T-cell (primary cell): ENCODE data around the gene C17orf75. TPM values are rescaled to one million over a fixed set of nuclear protein-coding genes. Genes with fewer than 3 reads are reported as not detected.
A peak's percentile ranks its signal among the peaks of the same experiment; 100 is the strongest.
"Not testable (repeated sequence)": the region's sequence is repeated elsewhere in the genome, so short reads cannot be mapped to it uniquely, and the experiment has no call there.

Source experiments
- ATAC-seq, 4 experiments: fragments of 200-7000 bp in 3 of 4; fragments of 150-1000 bp in 1 of 4; cut with Tn5 transposase; replicated peaks in 1 of 4; 1 replicate in 3 of 4; 2 replicates in 1 of 4; pipeline ENCODE4 v1.10.0; 2021; ENCODE audit warnings: moderate library complexity in 3 of 4, mild to moderate bottlenecking in 2 of 4, moderate number of reproducible peaks in 1 of 4
- CTCF ChIA-PET, 2 donors: fragments of 300-600 bp; sonication (Branson Sonifier 250); formaldehyde crosslinking; loops; one replicate each; lab custom pipeline; 2022; ENCODE audit warnings: antibody characterized with exemption in 2 of 2; lab: Charles Lee
- POLR2A ChIA-PET, 2 donors: fragments of 300-600 bp; sonication (Branson Sonifier 250); formaldehyde crosslinking; loops; one replicate each; lab custom pipeline; 2022; ENCODE audit warnings: antibody characterized with exemption in 2 of 2; lab: Charles Lee
- DNase-seq, 35 experiments: peaks; one replicate each; pipeline versions ENCODE4 v3.0.0 to v3.0.0-alpha.2; 2013 to 2023
- H3K27ac ChIP-seq: one replicate; pipeline ENCODE4 v1.5.1; 2013; ENCODE audit warnings: low read length
- H3K27me3 ChIP-seq, 2 experiments: replicated peaks in 1 of 2; 1 replicate in 1 of 2; 2 replicates in 1 of 2; pipeline versions ENCODE4 v1.6.1 to v1.7.0; 2013; ENCODE audit warnings: low read length in 1 of 2, mixed read lengths in 1 of 2; ENCODE audit not compliant: control insufficient read depth in 2 of 2, insufficient read depth in 2 of 2; ENCODE audit errors: extremely low read depth in 1 of 2
- H3K36me3 ChIP-seq, 2 donors: 1 replicate in 1 of 2; 2 replicates in 1 of 2; pipeline versions ENCODE4 v1.6.1 to v1.7.0; 2013; ENCODE audit warnings: low read length in 1 of 2; ENCODE audit not compliant: control insufficient read depth in 2 of 2, insufficient read depth in 1 of 2; ENCODE audit errors: extremely low read depth in 1 of 2
- H3K4me1 ChIP-seq, 2 experiments: 1 replicate in 1 of 2; 2 replicates in 1 of 2; pipeline versions ENCODE4 v1.6.1 to v1.7.0; 2013; ENCODE audit warnings: low read length in 2 of 2, mixed read lengths in 1 of 2; ENCODE audit not compliant: insufficient read depth in 2 of 2, control insufficient read depth in 1 of 2; ENCODE audit errors: extremely low read depth in 1 of 2
- H3K4me3 ChIP-seq, 2 donors: 1 replicate in 1 of 2; 2 replicates in 1 of 2; pipeline versions ENCODE4 v1.5.1 to v1.7.0; 2013; ENCODE audit warnings: mild to moderate bottlenecking in 2 of 2, low read length in 1 of 2, moderate library complexity in 1 of 2; ENCODE audit not compliant: control insufficient read depth in 1 of 2; ENCODE audit errors: extremely low read depth in 1 of 2
- H3K9me3 ChIP-seq: 2 replicates; pipeline ENCODE4 v1.7.0; 2013
- H3K27ac Mint-ChIP-seq, 2 donors: one replicate each; pipeline ENCODE4 v1.8.0; 2020 to 2021; ENCODE audit warnings: mild to moderate bottlenecking in 2 of 2, mixed read lengths in 2 of 2
- H3K27me3 Mint-ChIP-seq, 2 donors: one replicate each; pipeline ENCODE4 v1.8.0; 2021 to 2022; ENCODE audit warnings: mixed read lengths in 2 of 2
- H3K36me3 Mint-ChIP-seq: one replicate; pipeline ENCODE4 v1.8.0; 2021; ENCODE audit warnings: mixed read lengths
- H3K4me1 Mint-ChIP-seq, 3 donors: one replicate each; pipeline ENCODE4 v1.8.0; 2020 to 2022; ENCODE audit warnings: mixed read lengths in 3 of 3, mild to moderate bottlenecking in 1 of 3
- H3K4me3 Mint-ChIP-seq, 3 donors: one replicate each; pipeline ENCODE4 v1.8.0; 2020 to 2022; ENCODE audit warnings: mild to moderate bottlenecking in 3 of 3, mixed read lengths in 3 of 3, moderate library complexity in 3 of 3
- H3K9me3 Mint-ChIP-seq, 3 donors: one replicate each; pipeline ENCODE4 v1.8.0; 2020 to 2022; ENCODE audit warnings: mixed read lengths in 3 of 3
- WGBS: methylation state at CpG from one replicate; pipeline ENCODE4 v1.1.5; 2013; ENCODE audit warnings: missing lambda C conversion rate; ENCODE audit not compliant: insufficient coverage; 5-methylcytosine and 5-hydroxymethylcytosine counted together
- total RNA-seq, 35 experiments: library from RNA in 6 of 35; stranded (reverse) in 6 of 35; fragments of 120-200 nt in 1 of 35; gene quantifications; one replicate each; pipeline versions ENCODE4 v1.2.1 to v1.2.4 and lab custom pipeline; 2013 to 2026

C17orf75 gene
- total RNA-seq, 5 donors from 2014 or later (not counting 1 experiment from before 2014, with no cell fraction given) = 12.2 to 22.0 (median 17.6) TPM

- DNase-seq = no peak
- H3K9me3 Mint-ChIP-seq = no peaks in the 10 kb centered on the region
- no peak overlapping the region for H3K27ac Mint-ChIP-seq
- H3K36me3 ChIP-seq = peaks cover 10 to 88% of the 10 kb centered on the region in 2 donors
- H3K9me3 ChIP-seq = no peaks in the 10 kb centered on the region
- H3K36me3 Mint-ChIP-seq = peaks cover 48% of the 10 kb centered on the region
- peak overlapping the region in 2 of 3 donors; percentile 17 to 44 for H3K4me3 Mint-ChIP-seq
- H3K4me1 ChIP-seq = peaks cover 29 to 52% of the 10 kb centered on the region in 2 experiments
- H3K4me3 ChIP-seq = no peak overlapping the region
- no peaks in the 10 kb centered on the region for H3K27me3 ChIP-seq
- POLR2A ChIA-PET = interaction anchor here in 1 of 2 donors (0.8 kb wide), 1 partner anchor 14 kb away, joined by 3 read pairs; no protein-coding TSS in a partner anchor
- 100% methylated on average over 1 of the region's 5 CpGs for WGBS
- CTCF ChIA-PET = interaction anchor here in 1 of 2 donors (0.8 kb wide), 1 partner anchor 16 kb away, joined by 3 read pairs; no protein-coding TSS in a partner anchor
- H3K27ac ChIP-seq = no peak overlapping the region
- no peaks in the 10 kb centered on the region for H3K27me3 Mint-ChIP-seq
- peaks cover 52 to 70% (median 64%) of the 10 kb centered on the region in 3 donors for H3K4me1 Mint-ChIP-seq
- ATAC-seq = no peak
Measured at GRCh38 chr17:32356750-32357149, 14.8 kb upstream of the C17orf75 start.

GRCh38 chr17:32356378-32356743, 14.4 kb upstream of the C17orf75 start:
- no peaks in the 10 kb centered on the region for H3K27me3 Mint-ChIP-seq
- ChIA-PET CTCF (interaction anchor here in 1 of 2 donors (0.8 kb wide), 1 partner anchor 16 kb away, joined by 3 read pairs; no protein-coding TSS in a partner anchor), POLR2A (interaction anchor here (0.5 to 0.8 kb wide), 4 partner anchors 14 to 216 kb away, joined by 3 to 4 read pairs (median 4); no protein-coding TSS in a partner anchor)
- DNase-seq (no peak), ATAC-seq (no peak)
- peaks cover 52% of the 10 kb centered on the region for H3K36me3 Mint-ChIP-seq
- peak overlapping the region in 2 of 3 donors; percentile 17 to 44 for H3K4me3 Mint-ChIP-seq
- no peaks in the 10 kb centered on the region for H3K27me3 ChIP-seq
- H3K4me1 Mint-ChIP-seq = peaks cover 56 to 72% (median 68%) of the 10 kb centered on the region in 3 donors
- no peak overlapping the region for H3K27ac Mint-ChIP-seq
- no peaks in the 10 kb centered on the region for H3K9me3 ChIP-seq
- H3K27ac ChIP-seq = no peak overlapping the region
- WGBS = 60% methylated on average over 1 of the region's 3 CpGs
- H3K4me1 ChIP-seq = peaks cover 33 to 53% of the 10 kb centered on the region in 2 experiments
- H3K36me3 ChIP-seq = peaks cover 10 to 88% of the 10 kb centered on the region in 2 donors
- no peaks in the 10 kb centered on the region for H3K9me3 Mint-ChIP-seq
- no peak overlapping the region for H3K4me3 ChIP-seq

GRCh38 chr17:32355649-32356377, 13.8 kb upstream of the C17orf75 start:
- peaks cover 54 to 69% (median 66%) of the 10 kb centered on the region in 3 donors for H3K4me1 Mint-ChIP-seq
- ATAC-seq (no peak), DNase-seq (no peak)
- Histone ChIP-seq H3K4me1 (peaks cover 34 to 53% of the 10 kb centered on the region in 2 experiments), H3K27ac (no peak overlapping the region), H3K27me3 (no peaks in the 10 kb centered on the region), H3K9me3 (no peaks in the 10 kb centered on the region), H3K4me3 (no peak overlapping the region), H3K36me3 (peaks cover 10 to 82% of the 10 kb centered on the region in 2 donors)
- CTCF ChIA-PET = interaction anchor here in 1 of 2 donors (0.8 kb wide), 1 partner anchor 15 kb away, joined by 3 read pairs; no protein-coding TSS in a partner anchor
- no peaks in the 10 kb centered on the region for H3K9me3 Mint-ChIP-seq
- H3K27me3 Mint-ChIP-seq = no peaks in the 10 kb centered on the region
- peaks cover 49% of the 10 kb centered on the region for H3K36me3 Mint-ChIP-seq
- H3K4me3 Mint-ChIP-seq = peak overlapping the region; percentile 44 to 63 (median 60)
- POLR2A ChIA-PET = interaction anchor here (0.5 to 0.8 kb wide), 4 partner anchors 15 to 216 kb away, joined by 3 to 4 read pairs (median 4); no protein-coding TSS in a partner anchor
- WGBS = 40% methylated on average over 4 of the region's 6 CpGs
- peak overlapping the region; percentile 16 to 46 for H3K27ac Mint-ChIP-seq

GRCh38 chr17:32352734-32353133, 10.8 kb upstream of the C17orf75 start:
- peaks cover 41% of the 10 kb centered on the region for H3K36me3 Mint-ChIP-seq
- H3K36me3 ChIP-seq = peaks cover 7 to 51% of the 10 kb centered on the region in 2 donors
- CTCF ChIA-PET, H3K27me3 ChIP-seq, H3K9me3 ChIP-seq, DNase-seq, POLR2A ChIA-PET, H3K9me3 Mint-ChIP-seq, H3K27me3 Mint-ChIP-seq, ATAC-seq, H3K27ac Mint-ChIP-seq, H3K27ac ChIP-seq: not testable (repeated sequence)
- peaks cover 58 to 66% (median 65%) of the 10 kb centered on the region in 3 donors for H3K4me1 Mint-ChIP-seq
- H3K4me3 ChIP-seq = peak overlapping the region; percentile 32 to 83
- peaks cover 34 to 51% of the 10 kb centered on the region in 2 experiments for H3K4me1 ChIP-seq
- H3K4me3 Mint-ChIP-seq = peak overlapping the region; percentile 98 to 100 (median 99)
- WGBS = 55% methylated on average over 2 of the region's 9 CpGs

GRCh38 chr17:32350666-32351418, 8.9 kb upstream of the C17orf75 start:
- no peaks in the 10 kb centered on the region for H3K9me3 Mint-ChIP-seq
- ATAC-seq (peak in 2 of 4 experiments; percentile 13 to 34), DNase-seq (peak in 29 of 35 experiments; percentile 7 to 71 (median 32))
- H3K4me1 Mint-ChIP-seq = peaks cover 47 to 53% (median 53%) of the 10 kb centered on the region in 3 donors
- ChIA-PET CTCF (interaction anchor here (0.6 to 0.8 kb wide), 5 partner anchors 10 to 816 kb away, joined by 3 read pairs; partner anchors contain the start of gene PSMD11 (in 1 of the 2)), POLR2A (interaction anchor here (0.5 to 0.7 kb wide), 9 partner anchors 8 to 350 kb away, joined by 3 to 7 read pairs (median 3); partner anchors contain the start of gene PSMD11 (in 1 of the 2))
- Histone ChIP-seq H3K4me3 (peak overlapping the region; percentile 83 to 99), H3K27me3 (no peaks in the 10 kb centered on the region), H3K4me1 (peaks cover 28 to 43% of the 10 kb centered on the region in 2 experiments), H3K9me3 (no peaks in the 10 kb centered on the region), H3K36me3 (peaks cover 4 to 36% of the 10 kb centered on the region in 2 donors), H3K27ac (peak overlapping the region; percentile 97)
- H3K36me3 Mint-ChIP-seq = peaks cover 36% of the 10 kb centered on the region
- H3K27ac Mint-ChIP-seq = peak overlapping the region; percentile 99 to 100
- H3K27me3 Mint-ChIP-seq = no peaks in the 10 kb centered on the region
- H3K4me3 Mint-ChIP-seq = peak overlapping the region; percentile 98 to 100 (median 99)
- WGBS = 0% methylated on average over 5 of the region's 20 CpGs
